Cerebellar nuclear complex (tissue), 1 donor: Measurements from ENCODE around the gene MCFD2.
"Not testable (repeated sequence)": the region's sequence is repeated elsewhere in the genome, so short reads cannot be mapped to it uniquely, and the experiment has no call there.

Source experiments
- DNase-seq, 2 experiments: peaks; one replicate each; lab custom pipeline; 2025; lab: John Stamatoyannopoulos, UW

MCFD2 gene

GRCh38 chr2:46902465-46902864 is 13.1 kb downstream of the MCFD2 start:
- DNase-seq: no peak

GRCh38 chr2:46901611-46902010 is 14.0 kb downstream of the MCFD2 start:
- DNase-seq: no peak

- DNase-seq: no peak
Measured at GRCh38 chr2:46900381-46900780, 15.2 kb downstream of the MCFD2 start.

GRCh38 chr2:46899053-46899452 is 16.6 kb downstream of the MCFD2 start:
- no peak for DNase-seq

- DNase-seq: no peak
Measured at GRCh38 chr2:46898024-46898423, 17.6 kb downstream of the MCFD2 start.

- no peak for DNase-seq
Measured at GRCh38 chr2:46893269-46893939, 22.2 kb downstream of the MCFD2 start.

- DNase-seq: no peak
Measured at GRCh38 chr2:46891956-46892553, 23.6 kb downstream of the MCFD2 start.

- no peak for DNase-seq
Measured at GRCh38 chr2:46888421-46888952, 27.1 kb downstream of the MCFD2 start.

GRCh38 chr2:46887028-46887885 is 28.3 kb downstream of the MCFD2 start:
- no peak for DNase-seq

GRCh38 chr2:46886268-46887027 is 29.2 kb downstream of the MCFD2 start:
- DNase-seq: no peak

GRCh38 chr2:46885376-46885775 is 30.2 kb downstream of the MCFD2 start:
- DNase-seq: no peak

GRCh38 chr2:46879511-46879910 is 36.1 kb downstream of the MCFD2 start:
- no peak for DNase-seq

GRCh38 chr2:46878886-46879285 is 36.7 kb downstream of the MCFD2 start:
- no peak for DNase-seq

GRCh38 chr2:46878240-46878877 is 37.2 kb downstream of the MCFD2 start:
- no peak for DNase-seq

- DNase-seq: no peak
Measured at GRCh38 chr2:46877619-46878113, 37.9 kb downstream of the MCFD2 start.

- peak in 1 of 2 experiments; percentile 11 for DNase-seq
Measured at GRCh38 chr2:46876741-46877384, 38.7 kb downstream of the MCFD2 start.

- not testable (repeated sequence) for DNase-seq
Measured at GRCh38 chr2:46875962-46876689, 39.5 kb downstream of the MCFD2 start.

GRCh38 chr2:46875226-46875899 is 40.2 kb downstream of the MCFD2 start:
- no peak for DNase-seq

GRCh38 chr2:46874236-46874929 is 41.2 kb downstream of the MCFD2 start:
- DNase-seq: no peak
